DOHH2 (cell line): ENCODE measurements around the gene GRIA2.
A peak's percentile ranks its signal among the peaks of the same experiment; 100 is the strongest.

Source experiments
- H3F3A ChIP-seq: fragments of 200-600 bp; sonication (generic), shearing (Covaris generic); 2 replicates; pipeline ENCODE4 v1.6.0; 2016; ENCODE audit warnings: antibody characterized with exemption, mild to moderate bottlenecking; ENCODE audit not compliant: control insufficient read depth, insufficient read depth
- H3K27ac ChIP-seq: fragments of 200-600 bp; sonication (generic); 2 replicates; pipeline ENCODE4 v1.5.1; 2014; ENCODE audit warnings: low read depth, mild to moderate bottlenecking, low read length, moderate library complexity
- H3K27me3 ChIP-seq: fragments of 200-600 bp; sonication (generic); 2 replicates; pipeline ENCODE4 v1.6.1; 2014; ENCODE audit warnings: mild to moderate bottlenecking, low read length, mixed read lengths; ENCODE audit not compliant: control insufficient read depth
- H3K36me3 ChIP-seq: fragments of 200-600 bp; sonication (generic); 2 replicates; pipeline ENCODE4 v1.6.1; 2014; ENCODE audit warnings: mild to moderate bottlenecking, low read length, moderate library complexity, mixed read lengths; ENCODE audit not compliant: control insufficient read depth
- H3K4me1 ChIP-seq: fragments of 200-600 bp; sonication (generic); 2 replicates; pipeline ENCODE4 v1.6.1; 2014; ENCODE audit warnings: mild to moderate bottlenecking, low read length, mixed read lengths; ENCODE audit not compliant: control insufficient read depth
- H3K4me2 ChIP-seq: fragments of 200-600 bp; sonication (generic); 2 replicates; pipeline ENCODE4 v1.6.0; 2014; ENCODE audit warnings: mild to moderate bottlenecking, low read length, moderate library complexity
- H3K4me3 ChIP-seq: fragments of 200-600 bp; sonication (generic); 2 replicates; pipeline ENCODE4 v1.5.1; 2014; ENCODE audit warnings: mild to moderate bottlenecking, low read length, mixed read lengths
- H3K79me2 ChIP-seq: fragments of 200-600 bp; sonication (generic); 2 replicates; pipeline ENCODE4 v1.6.1; 2014; ENCODE audit warnings: mild to moderate bottlenecking, low read length, mixed read lengths; ENCODE audit not compliant: control insufficient read depth
- H3K9me2 ChIP-seq: fragments of 200-600 bp; sonication (generic); replicated peaks from 2 replicates; pipeline ENCODE4 v1.6.1; 2014; ENCODE audit warnings: mild to moderate bottlenecking, low read length, mixed read lengths; ENCODE audit not compliant: control insufficient read depth
- H3K9me3 ChIP-seq: fragments of 200-600 bp; sonication (generic); 2 replicates; pipeline ENCODE4 v1.6.1; 2014; ENCODE audit warnings: antibody characterized with exemption, low read length, mixed read lengths; ENCODE audit not compliant: control insufficient read depth, insufficient read depth
- H4K20me1 ChIP-seq: fragments of 200-600 bp; sonication (generic); 2 replicates; pipeline ENCODE4 v1.6.0; 2014; ENCODE audit warnings: low read depth, mild to moderate bottlenecking, antibody characterized with exemption, low read length, moderate library complexity; ENCODE audit not compliant: control insufficient read depth, insufficient read depth
- CTCF ChIP-seq: fragments of 200-600 bp; sonication (generic); IDR thresholded peaks from one replicate; pipeline ENCODE4 v1.5.1; 2014; ENCODE audit warnings: antibody characterized with exemption, mild to moderate bottlenecking, low read depth, low read length; ENCODE audit not compliant: poor library complexity, severe bottlenecking
- EZH2phosphoT487 ChIP-seq: fragments of 200-600 bp; sonication (generic); IDR thresholded peaks from 2 replicates; pipeline ENCODE4 v1.6.1; 2017; ENCODE audit warnings: borderline replicate concordance, mild to moderate bottlenecking, antibody characterized with exemption, low read length, moderate library complexity, mixed read lengths

Gene GRIA2

GRCh38 chr4:157204634-157205244 lies 15.8 kb upstream of the GRIA2 start:
- TF ChIP-seq CTCF = peak; percentile 69
- no peak for TF ChIP-seq EZH2phosphoT487
- Histone ChIP-seq H3K36me3 (no peaks in the 10 kb centered on the region), H3K4me2 (no peak overlapping the region)

DNA sequence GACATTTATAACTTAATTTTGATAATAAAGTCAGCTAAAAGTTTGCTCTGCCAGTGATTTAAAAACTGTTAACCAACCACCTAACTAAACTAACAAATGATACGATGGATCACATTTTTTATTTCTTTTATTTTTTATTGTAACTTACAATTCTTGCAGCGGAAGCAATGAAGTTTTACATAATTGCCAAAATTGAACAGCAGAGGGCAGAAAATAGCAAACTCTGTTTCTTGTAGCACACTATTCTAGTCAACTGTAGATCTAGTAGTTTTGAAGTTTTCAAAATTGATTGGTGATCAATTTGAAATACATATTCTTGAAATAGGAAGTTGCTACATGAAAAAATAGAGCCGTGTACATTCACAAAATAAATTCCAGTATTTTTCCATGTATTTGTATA lies 2.8 kb upstream of the GRIA2 start:
- H3K9me3 ChIP-seq = peaks cover 3% of the 10 kb centered on the region; the same call in 1 of the 2 replicates
- no peaks in the 10 kb centered on the region for H3K9me2 ChIP-seq
- no peak overlapping the region for H3K4me3 ChIP-seq
- no peaks in the 10 kb centered on the region for H3K79me2 ChIP-seq
- TF ChIP-seq EZH2phosphoT487 (no peak), CTCF (peak; percentile 48)
- no peaks in the 10 kb centered on the region for H3K4me1 ChIP-seq
- H4K20me1 ChIP-seq = no peaks in the 10 kb centered on the region
- no peaks in the 10 kb centered on the region for H3F3A ChIP-seq
- no peak overlapping the region for H3K4me2 ChIP-seq
- H3K36me3 ChIP-seq = no peaks in the 10 kb centered on the region
- no peak overlapping the region for H3K27ac ChIP-seq
- H3K27me3 ChIP-seq = no peaks in the 10 kb centered on the region

More at GRCh38 chr4:157204634-157205244, 15.8 kb upstream of the GRIA2 start:
- Histone ChIP-seq H3K27ac (no peak overlapping the region), H3K79me2 (no peaks in the 10 kb centered on the region), H3K27me3 (no peaks in the 10 kb centered on the region), H3K9me2 (no peaks in the 10 kb centered on the region), H3K9me3 (no peaks in the 10 kb centered on the region), H4K20me1 (no peaks in the 10 kb centered on the region), H3K4me3 (no peak overlapping the region), H3K4me1 (no peaks in the 10 kb centered on the region), H3F3A (no peaks in the 10 kb centered on the region)

GRCh38 chr4:157219711-157220370 lies 687 bp upstream of the GRIA2 start:
- TF ChIP-seq EZH2phosphoT487 (no peak), CTCF (no peak)
- no peaks in the 10 kb centered on the region for H3K36me3 ChIP-seq
- H3K9me3 ChIP-seq = peaks cover 3% of the 10 kb centered on the region; the same call in 1 of the 2 replicates
- no peaks in the 10 kb centered on the region for H3K79me2 ChIP-seq
- H4K20me1 ChIP-seq = no peaks in the 10 kb centered on the region
- no peak overlapping the region for H3K27ac ChIP-seq
- H3K4me3 ChIP-seq = no peak overlapping the region
- H3K4me2 ChIP-seq = no peak overlapping the region
- no peaks in the 10 kb centered on the region for H3K4me1 ChIP-seq
- H3K27me3 ChIP-seq = no peaks in the 10 kb centered on the region
- no peaks in the 10 kb centered on the region for H3F3A ChIP-seq
- H3K9me2 ChIP-seq = no peaks in the 10 kb centered on the region
